AG04449 (cell line): ENCODE data around the gene PLEKHN1.

Experiments used
- CTCF ChIA-PET: fragments of 350-600 bp; formaldehyde crosslinking; extraction: SDS; loops from one replicate; lab custom pipeline; 2021; ENCODE audit warnings: antibody characterized with exemption; lab: Yijun Ruan, JAX
- POLR2A ChIA-PET: fragments of 400-600, 350-600 bp; formaldehyde crosslinking; extraction: SDS; loops from one replicate; lab custom pipeline; 2020; ENCODE audit warnings: antibody characterized with exemption, inconsistent platforms; lab: Yijun Ruan, JAX
- DNase-seq: peaks from one replicate; pipeline ENCODE4 v3.0.0-alpha.2; 2010; ENCODE audit warnings: low read depth, low spot score
- H3K4me3 ChIP-seq: 2 replicates; pipeline ENCODE4 v1.5.1; 2011; ENCODE audit warnings: low read depth, mild to moderate bottlenecking, control low read depth, low read length
- TF ChIP-seq, protein P1 (sequence below): IDR thresholded peaks from one replicate; pipeline ENCODE4 v1.5.1; 2011; ENCODE audit warnings: mild to moderate bottlenecking, moderate library complexity, low read length, control low read depth, inconsistent platforms; ENCODE audit not compliant: insufficient read depth; ENCODE audit errors: missing control alignments

PLEKHN1 gene

GRCh38 chr1:928825-929661 lies 37.2 kb upstream of the PLEKHN1 start:
- POLR2A ChIA-PET = interaction anchor here (1.0 kb wide), 1 partner anchor 15 kb away, joined by 3 read pairs; no protein-coding TSS in a partner anchor
- TF ChIP-seq, protein P1, sequence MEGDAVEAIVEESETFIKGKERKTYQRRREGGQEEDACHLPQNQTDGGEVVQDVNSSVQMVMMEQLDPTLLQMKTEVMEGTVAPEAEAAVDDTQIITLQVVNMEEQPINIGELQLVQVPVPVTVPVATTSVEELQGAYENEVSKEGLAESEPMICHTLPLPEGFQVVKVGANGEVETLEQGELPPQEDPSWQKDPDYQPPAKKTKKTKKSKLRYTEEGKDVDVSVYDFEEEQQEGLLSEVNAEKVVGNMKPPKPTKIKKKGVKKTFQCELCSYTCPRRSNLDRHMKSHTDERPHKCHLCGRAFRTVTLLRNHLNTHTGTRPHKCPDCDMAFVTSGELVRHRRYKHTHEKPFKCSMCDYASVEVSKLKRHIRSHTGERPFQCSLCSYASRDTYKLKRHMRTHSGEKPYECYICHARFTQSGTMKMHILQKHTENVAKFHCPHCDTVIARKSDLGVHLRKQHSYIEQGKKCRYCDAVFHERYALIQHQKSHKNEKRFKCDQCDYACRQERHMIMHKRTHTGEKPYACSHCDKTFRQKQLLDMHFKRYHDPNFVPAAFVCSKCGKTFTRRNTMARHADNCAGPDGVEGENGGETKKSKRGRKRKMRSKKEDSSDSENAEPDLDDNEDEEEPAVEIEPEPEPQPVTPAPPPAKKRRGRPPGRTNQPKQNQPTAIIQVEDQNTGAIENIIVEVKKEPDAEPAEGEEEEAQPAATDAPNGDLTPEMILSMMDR = no peak

GRCh38 chr1:929712-930632 lies 36.3 kb upstream of the PLEKHN1 start:
- TF ChIP-seq, protein P1 = no peak
- no peak for DNase-seq
- ChIA-PET POLR2A (interaction anchor here (1.0 kb wide), 1 partner anchor 10 kb away, joined by 3 read pairs; no protein-coding TSS in a partner anchor), CTCF (interaction anchor here (0.9 to 6.5 kb wide), 3 partner anchors 10 to 25 kb away, joined by 3 to 29 read pairs (median 27); no protein-coding TSS in a partner anchor)
- no peak overlapping the region for H3K4me3 ChIP-seq

More at GRCh38 chr1:928825-929661, 37.2 kb upstream of the PLEKHN1 start:
- DNase-seq = no peak
- CTCF ChIA-PET = interaction anchor here (5.4 to 6.5 kb wide), 2 partner anchors 11 to 24 kb away, joined by 27 to 29 read pairs; no protein-coding TSS in a partner anchor
- no peak overlapping the region for H3K4me3 ChIP-seq

- TF ChIP-seq, protein P1 = no peak
- ChIA-PET CTCF (interaction anchor here (0.9 to 6.5 kb wide), 4 partner anchors 9 to 25 kb away, joined by 3 to 29 read pairs (median 15); no protein-coding TSS in a partner anchor), POLR2A (interaction anchor here (1.0 kb wide), 1 partner anchor 10 kb away, joined by 3 read pairs; no protein-coding TSS in a partner anchor)
- no peak overlapping the region for H3K4me3 ChIP-seq
- DNase-seq = no peak
These were observed 35.6 kb upstream of the PLEKHN1 start for GRCh38 chr1:930633-931138.

- TF ChIP-seq, protein P1 = no peak
- no peak overlapping the region for H3K4me3 ChIP-seq
- no peak for DNase-seq
- ChIA-PET CTCF (interaction anchor here (1.0 to 6.5 kb wide), 3 partner anchors 8 to 26 kb away, joined by 3 to 29 read pairs (median 27); no protein-coding TSS in a partner anchor), POLR2A (no interaction called here)
These were observed 34.7 kb upstream of the PLEKHN1 start for GRCh38 chr1:931380-932172.

GRCh38 chr1:932173-932510 lies 34.1 kb upstream of the PLEKHN1 start:
- TF ChIP-seq, protein P1 = no peak
- CTCF ChIA-PET = interaction anchor here (5.4 kb wide), 1 partner anchor 27 kb away, joined by 27 read pairs; no protein-coding TSS in a partner anchor
- H3K4me3 ChIP-seq = no peak overlapping the region
- POLR2A ChIA-PET = no interaction called here
- DNase-seq = no peak
